Smooth muscle cell of the brain vasculature (primary cell): Measurements from ENCODE around the gene PROC.

ENCODE experiments used
- DNase-seq: peaks from one replicate; pipeline ENCODE4 v3.0.0-alpha.2; 2012; ENCODE audit warnings: low read depth, low spot score

PROC gene

GRCh38 chr2:127414638-127415592 is 3.3 kb upstream of the PROC start:
- no peak for DNase-seq

GRCh38 chr2:127415593-127416505 is 2.4 kb upstream of the PROC start:
- no peak for DNase-seq

GRCh38 chr2:127416506-127417001 is 1.7 kb upstream of the PROC start:
- no peak for DNase-seq

- DNase-seq = no peak
These were observed 821 bp upstream of the PROC start for GRCh38 chr2:127417406-127417805.

GRCh38 chr2:127419112-127419430 is 844 bp downstream of the PROC start:
- no peak for DNase-seq

- DNase-seq = no peak
These were observed 1.3 kb downstream of the PROC start for GRCh38 chr2:127419448-127420038.

GRCh38 chr2:127420039-127420864 is 2.0 kb downstream of the PROC start:
- no peak for DNase-seq

- DNase-seq = no peak
These were observed 3.0 kb downstream of the PROC start for GRCh38 chr2:127421116-127421800.

- no peak for DNase-seq
These were observed 3.8 kb downstream of the PROC start for GRCh38 chr2:127421871-127422558.

- no peak for DNase-seq
These were observed 4.6 kb downstream of the PROC start for GRCh38 chr2:127422559-127423477.

- no peak for DNase-seq
These were observed 5.2 kb downstream of the PROC start for GRCh38 chr2:127423478-127423843.

- DNase-seq = no peak
These were observed 5.7 kb downstream of the PROC start for GRCh38 chr2:127423880-127424279.

- DNase-seq = no peak
These were observed 6.6 kb downstream of the PROC start for GRCh38 chr2:127424598-127425520.

- no peak for DNase-seq
These were observed 7.6 kb downstream of the PROC start for GRCh38 chr2:127425540-127426490.

- no peak for DNase-seq
These were observed 8.5 kb downstream of the PROC start for GRCh38 chr2:127426501-127427354.
